GM21786 (cell line): Measurements from ENCODE around the gene DIAPH3.
A peak's percentile ranks its signal among the peaks of the same experiment; 100 is the strongest.

Experiments
- ATAC-seq: cut with Tn5 transposase; IDR thresholded peaks from one replicate; pipeline ENCODE4 v1.9.1; 2021; ENCODE audit not compliant: unreplicated experiment

The DIAPH3 gene

DNA sequence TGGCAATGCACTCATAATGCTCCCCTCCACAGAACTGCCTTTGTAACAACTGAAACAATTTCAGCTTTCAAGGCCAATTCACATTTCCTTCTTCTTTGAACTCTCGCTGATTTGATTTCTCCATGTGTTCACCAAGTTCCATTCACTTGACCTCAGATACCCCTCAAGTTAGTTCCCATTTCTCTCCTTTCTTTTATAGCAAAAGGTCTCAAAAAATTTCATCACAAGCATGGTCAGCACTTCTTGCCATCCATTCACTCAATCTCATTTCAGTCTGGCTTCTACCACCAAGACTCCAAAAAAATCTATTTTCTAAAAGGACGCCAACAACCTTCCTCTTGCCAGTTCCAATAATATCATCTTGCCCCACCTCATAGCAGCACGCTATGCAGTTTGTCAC, 135.7 kb downstream of the DIAPH3 start:
- no peak for ATAC-seq

DNA sequence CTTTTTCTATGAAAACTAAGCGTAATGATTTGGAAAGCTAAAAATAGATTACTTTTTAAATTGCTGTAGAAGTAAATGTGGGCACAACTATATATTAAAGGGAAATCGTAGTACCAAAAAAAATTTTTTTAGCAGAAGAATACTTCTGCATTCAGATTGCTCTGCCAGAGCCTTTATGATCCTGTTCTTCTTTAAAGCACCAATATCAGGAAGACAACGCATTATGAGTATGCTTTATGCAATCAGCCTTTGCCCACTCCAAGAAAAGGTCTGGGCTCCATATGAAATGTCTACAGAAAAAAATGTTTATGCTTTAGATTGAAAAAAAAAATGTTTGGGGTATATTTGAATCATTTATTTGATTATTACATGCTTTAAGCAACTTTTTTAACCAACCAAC, 137.4 kb downstream of the DIAPH3 start:
- ATAC-seq, result no peak

DNA sequence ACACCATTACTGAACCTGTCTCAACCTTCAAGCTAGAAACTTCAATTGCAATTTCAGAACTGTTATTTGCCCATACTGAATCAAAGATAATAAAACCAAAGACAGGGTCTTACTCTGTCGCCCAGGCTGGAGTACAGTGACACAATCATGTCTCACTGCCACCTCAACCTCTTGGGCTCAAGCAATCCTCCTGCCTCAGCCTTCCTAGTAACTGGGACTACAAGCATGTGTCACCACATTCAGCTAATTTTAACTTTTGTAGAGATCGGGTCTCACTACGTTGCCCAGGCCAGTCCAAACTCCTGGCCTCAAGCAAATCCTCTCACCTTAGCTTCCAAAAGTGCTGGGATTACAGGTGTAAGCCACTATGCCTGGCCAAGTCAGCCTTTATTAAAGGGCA, 143.4 kb downstream of the DIAPH3 start:
- no peak for ATAC-seq

DNA sequence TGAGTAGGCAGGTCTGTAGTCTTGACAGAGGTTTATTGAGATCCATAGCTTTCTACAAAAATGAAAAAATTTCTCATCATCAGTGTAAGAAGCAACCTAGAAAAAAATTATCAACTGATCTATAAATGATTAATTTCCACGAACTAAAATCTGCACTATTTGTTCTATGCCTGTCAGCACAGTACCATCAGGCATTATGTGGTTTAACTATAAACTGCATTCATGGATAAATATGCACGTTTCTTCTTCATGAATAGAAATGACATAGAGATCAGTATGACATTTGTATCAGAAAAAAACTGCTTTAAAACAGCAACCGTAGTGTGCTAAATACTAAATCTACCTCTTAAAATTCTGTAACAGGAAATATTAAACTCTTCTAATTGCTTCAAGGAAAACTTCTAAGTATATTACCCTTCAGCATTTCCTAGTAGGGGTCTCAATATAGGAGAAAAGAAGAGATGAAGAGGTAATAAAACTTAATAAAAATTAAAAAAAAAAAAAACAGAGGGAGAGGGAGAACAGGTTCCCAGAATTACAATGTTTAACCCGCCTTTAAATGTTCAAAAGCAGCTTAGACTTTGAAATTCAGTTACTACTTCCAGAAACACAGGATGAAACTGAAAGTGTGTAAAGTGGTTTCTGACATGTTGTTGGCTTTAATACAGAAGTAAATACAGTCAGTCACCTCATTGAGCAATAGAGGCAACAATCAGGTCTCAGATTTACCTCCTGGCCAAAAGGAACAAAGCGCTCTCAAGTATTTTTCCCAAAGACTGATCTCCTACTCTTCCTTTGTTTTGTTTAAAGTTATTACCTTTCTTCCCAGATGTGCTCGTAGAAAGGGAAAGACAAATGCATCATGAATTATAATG, 144.4 kb downstream of the DIAPH3 start:
- ATAC-seq, result peak; percentile 80

DNA sequence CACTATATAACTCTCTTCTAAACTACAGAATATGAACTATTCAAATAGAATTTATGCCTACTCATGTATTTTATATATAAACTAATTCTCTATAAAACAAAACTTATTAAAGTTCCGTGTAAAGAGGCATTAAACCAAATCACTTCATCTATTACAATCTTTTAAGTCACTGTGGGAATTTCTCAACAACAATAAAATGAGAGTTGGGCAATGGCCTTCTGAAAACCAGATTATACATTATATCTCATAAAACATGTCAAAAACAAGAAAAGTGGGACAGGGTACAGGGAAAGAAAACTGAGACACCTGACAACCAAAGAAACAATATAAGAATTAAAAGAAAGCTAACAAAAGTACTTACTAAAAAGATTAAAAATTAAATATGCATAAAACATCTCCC, 145.2 kb downstream of the DIAPH3 start:
- ATAC-seq, result no peak

DNA sequence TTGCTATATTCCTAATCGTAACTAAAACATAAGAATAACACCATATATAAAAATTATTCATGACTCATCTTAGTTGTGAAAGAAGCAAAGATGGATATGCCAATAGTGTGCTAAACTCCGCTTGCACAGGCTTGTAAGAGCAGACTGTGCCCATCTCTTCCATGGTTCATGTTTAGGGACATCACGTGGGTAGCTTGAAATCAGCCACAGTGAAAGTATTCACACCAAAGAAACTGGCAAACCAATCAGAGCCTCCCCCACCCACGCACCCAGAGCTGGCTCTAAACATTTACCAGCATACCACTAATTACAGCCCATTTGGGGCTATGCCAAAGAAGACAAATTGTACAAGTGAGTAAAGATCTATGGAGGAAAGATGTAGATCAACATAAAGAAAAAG, 147.5 kb downstream of the DIAPH3 start:
- no peak for ATAC-seq

DNA sequence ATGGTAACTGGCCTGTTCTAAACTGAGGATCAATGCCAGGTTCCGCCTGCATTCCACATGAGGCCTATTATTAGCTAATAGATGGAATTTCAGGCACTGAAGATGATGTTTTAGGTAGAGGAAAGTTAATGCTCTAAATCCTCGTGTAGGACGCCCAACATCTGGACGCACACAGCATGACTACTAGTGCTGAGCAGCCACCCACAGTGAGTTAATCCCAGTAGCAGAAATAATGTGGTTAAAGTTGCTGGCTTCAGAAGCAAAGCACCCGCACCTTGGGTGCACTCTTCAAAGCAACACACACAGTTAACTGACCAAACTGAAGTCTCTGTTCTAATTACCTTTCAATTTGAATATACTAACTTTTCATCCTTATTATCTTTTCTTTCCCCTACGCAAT, 150.6 kb downstream of the DIAPH3 start:
- ATAC-seq, result no peak

DNA sequence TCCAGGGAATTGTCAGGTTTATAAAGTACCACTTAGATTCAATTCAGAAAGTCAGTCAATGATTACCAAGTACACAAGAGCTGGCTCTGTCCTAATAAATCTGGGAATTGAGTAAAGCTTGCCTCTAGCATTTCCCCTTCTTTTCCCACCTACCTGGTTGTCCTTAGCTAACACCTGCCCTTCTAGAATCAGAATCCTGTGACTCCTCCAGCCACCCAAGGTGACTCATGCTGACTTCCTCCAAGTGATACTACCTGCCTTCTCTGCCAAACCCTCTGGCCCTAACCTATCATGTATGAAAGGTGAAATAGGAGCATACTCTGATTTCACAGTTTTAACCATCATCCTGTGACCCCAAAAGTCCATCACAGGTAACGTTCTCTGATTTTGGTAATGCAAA, 151.2 kb downstream of the DIAPH3 start:
- ATAC-seq, result no peak

DNA sequence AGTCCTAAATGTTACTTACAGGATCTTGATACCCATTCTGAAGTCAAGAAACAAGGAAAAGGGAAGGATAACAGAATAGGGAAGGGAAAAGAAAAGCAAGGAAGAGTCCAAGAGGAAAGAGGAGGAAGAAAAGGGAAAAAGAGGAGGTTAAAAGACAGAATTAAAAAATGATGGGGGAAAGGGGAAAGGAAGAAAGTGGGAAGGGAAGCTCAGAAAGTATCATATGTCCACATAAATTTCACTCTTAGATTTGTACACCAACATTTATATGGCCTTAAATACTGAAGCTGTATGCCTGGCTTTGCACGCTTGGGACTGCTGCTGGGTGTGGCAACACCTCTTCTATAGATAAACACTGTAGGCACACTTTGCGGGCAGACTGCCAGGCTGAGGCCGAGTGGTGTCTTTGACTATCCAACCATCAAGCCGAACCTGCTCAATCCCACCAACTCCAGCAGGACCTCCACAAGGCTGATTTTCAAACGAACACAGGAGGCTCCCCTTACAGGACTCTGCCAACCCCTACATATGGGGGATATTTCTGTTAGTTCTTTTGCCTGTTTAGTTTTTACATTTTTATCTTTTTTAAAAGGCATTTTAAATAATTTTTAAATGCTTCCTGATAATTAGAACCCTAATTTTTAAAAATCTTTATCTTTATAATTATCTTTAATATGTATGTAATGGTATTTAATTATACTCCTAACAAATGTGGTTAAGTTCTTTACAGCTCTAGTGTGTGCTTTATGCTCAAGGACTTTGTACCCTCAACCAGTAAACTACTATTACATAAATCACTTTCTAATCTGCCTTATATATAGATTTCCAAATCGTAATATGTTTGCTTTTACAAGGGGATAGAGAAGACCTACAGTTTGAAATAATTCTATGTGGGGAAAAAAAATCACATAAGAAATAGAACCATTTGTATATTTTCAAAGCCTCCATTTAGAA, 154.2 kb downstream of the DIAPH3 start:
- no peak for ATAC-seq

DNA sequence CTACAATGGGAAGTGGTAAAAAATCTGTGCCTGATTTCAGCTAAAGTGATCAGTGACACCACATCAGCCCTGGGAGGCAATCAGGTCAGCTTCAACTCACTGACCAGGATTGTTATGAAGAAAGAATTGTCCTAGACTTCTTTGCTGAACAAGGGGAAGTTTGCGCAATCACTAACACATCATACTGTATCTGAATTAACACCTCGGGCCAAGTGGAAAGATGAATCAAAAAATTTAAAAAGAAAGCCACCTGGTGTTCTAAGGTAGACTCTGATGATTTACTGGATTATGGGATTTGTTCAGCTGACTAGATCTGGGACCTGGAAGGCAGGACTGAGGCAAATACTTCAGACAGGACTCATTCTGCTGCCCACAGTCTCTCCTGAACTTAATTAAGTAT, 161.8 kb downstream of the DIAPH3 start:
- ATAC-seq, result no peak

DNA sequence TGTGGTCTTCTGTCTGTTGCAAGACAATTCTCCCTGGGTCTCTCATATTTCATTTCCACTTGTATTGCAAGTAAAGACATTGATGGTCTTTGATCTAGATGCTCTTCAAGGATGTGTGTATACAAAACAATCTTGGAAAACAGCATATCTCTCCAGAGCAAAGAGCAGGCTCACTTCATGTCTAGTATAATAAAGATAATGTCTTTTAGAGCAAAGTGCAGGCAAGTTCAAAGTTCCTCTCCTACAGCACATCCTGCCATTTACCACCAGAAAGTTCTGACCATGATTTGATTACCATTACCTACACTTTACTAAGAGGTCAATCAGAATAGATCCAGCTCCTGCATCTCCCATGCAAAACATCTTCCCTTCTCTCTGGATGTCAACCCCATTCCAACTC, 162.8 kb downstream of the DIAPH3 start:
- ATAC-seq, result no peak

DNA sequence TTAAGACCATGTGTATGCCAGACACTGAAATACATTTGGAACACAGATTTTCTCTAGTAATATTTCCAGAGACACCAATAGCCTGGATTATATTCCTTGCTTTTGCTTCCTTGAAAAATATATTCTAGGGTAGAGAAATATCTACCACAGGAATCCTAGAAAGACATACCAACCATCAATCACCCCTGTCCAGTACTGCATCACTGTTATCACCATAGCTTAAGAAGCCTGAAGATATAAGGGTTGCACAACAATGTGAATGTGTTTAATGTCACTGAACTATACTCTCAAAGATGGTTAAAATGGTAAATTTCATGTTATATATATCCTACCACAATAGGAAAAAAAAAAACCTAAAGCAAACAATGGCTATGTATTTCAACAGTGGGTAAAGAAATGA, 163.6 kb downstream of the DIAPH3 start:
- no peak for ATAC-seq

DNA sequence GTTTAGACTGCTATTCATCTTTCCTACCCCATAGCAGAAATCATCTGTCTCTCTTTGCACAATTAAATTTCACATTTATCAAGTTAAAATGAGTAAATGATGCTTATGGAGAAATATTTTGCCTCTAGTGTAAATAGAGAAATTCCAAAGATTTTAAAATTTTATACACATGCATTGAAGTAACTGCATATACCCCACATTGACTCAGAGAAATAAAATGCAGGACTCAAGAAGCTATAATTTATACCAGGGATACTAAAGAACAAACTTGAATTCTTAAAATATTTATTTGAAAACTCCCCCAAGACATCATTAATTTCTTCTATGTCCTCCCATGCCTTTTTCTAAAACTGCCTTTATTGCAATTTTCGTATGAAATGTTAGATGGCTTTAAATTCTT, 165.8 kb downstream of the DIAPH3 start:
- no peak for ATAC-seq

DNA sequence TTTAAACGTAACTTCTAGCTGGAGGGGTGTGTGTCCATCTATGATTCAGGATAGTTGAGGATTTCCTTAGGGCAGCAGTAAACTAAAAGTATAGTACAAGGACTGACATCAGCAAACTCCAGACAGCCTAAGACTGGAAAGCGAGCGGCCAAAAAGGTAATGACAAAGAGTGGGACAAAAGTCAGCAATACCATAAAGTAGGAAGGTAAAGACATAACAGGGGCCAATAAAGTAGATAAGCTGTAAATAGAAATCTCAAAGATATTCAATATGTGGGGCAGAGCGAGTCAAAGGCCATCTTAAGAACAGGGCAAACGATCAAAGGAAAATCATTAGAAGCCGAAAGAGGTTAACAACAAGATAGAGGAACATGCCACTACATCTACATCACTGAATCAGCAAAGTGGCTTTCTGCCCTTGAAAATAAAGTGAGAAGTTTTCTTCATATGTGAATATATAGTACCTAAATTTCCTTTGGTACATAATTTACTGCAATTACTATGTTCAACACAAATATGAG, 167.2 kb downstream of the DIAPH3 start:
- no peak for ATAC-seq

DNA sequence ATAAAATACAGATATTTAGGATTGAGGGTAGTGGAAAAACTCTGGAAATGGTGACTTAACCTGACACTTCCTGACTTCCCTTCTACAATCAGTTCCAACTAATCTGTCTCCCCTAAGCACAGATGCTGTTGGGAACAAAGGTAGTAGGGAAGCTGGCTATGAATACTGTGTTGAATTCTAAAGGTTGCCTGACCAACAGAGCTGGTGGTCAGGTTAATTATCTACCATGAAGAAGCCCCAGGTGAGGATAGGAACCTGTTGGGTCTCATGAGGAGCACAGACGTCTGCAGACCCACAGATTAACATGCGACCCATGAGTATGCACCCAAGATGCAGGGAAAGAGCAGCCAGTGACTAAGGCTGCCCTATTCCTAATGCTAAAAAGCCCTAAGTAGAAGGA, 172.3 kb downstream of the DIAPH3 start:
- ATAC-seq, result no peak

DNA sequence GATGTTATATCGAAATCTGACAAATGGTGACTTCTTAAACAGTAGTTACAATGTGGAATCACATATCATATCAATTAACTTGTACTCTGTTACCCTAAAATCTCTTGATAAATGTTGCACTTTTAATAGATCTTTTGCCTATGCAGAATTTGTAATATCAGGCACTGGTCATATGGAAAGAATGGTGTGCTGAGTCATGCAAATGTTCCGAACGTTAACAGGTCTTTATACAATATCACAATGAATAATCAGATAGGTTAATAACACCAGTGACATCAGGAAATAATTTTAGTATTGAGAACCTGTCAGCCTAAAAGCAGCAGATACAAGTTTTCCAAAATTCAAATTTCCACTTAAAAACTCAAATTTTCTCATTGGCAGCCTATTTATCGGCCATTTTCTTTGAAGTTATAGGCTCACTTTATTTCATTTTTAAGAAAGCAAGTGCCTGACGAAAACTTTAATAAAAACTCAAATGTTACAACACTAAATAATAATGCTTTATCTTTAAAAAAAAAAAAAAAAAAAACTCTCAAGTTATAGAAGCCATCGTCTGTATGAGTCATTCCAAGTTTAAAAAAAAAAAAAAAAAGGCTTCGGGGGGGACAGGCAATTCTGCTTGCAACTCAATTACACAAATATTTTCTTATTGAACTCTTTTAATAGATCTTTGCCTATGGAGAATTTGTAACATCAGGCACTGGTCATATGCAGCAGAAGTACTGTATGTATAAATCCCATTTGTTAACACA, 180.9 kb downstream of the DIAPH3 start:
- ATAC-seq, result no peak

DNA sequence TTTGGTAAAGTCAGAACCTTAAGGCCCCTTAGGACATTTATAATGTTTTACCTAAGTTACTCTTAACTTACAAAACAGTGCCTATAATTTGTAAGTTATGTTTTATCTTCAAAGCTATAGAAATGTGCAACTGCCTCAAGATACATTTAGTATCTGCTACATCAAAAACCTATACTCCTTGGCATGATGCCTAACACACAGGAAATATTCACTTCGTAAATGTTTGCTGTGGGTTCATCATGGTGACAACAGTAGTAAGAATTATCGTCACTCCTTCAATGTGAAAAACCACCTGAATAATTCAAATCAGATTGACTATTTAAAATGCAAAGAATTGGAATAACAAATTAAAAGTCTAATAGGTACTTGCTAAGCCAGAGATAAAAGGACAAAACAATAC, 184.1 kb downstream of the DIAPH3 start:
- ATAC-seq, result no peak

DNA sequence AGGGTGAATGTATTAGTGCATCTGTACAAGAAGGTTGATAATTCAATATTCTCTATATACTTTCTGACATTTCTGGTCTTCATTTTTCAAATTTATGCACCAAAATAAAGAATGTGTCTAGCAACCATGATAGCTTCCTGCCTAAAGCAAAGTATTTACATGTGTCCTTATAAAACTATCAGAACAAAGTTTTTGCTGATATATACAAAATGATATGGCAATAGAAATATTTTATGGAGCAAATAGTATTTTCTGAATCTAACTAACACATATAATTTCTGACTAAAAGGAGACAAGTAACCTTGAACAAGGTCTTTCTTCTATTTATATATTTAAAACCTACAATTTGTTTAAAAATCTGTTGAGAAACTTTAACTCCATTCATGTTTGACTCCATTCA, 184.9 kb downstream of the DIAPH3 start:
- ATAC-seq, result no peak

DNA sequence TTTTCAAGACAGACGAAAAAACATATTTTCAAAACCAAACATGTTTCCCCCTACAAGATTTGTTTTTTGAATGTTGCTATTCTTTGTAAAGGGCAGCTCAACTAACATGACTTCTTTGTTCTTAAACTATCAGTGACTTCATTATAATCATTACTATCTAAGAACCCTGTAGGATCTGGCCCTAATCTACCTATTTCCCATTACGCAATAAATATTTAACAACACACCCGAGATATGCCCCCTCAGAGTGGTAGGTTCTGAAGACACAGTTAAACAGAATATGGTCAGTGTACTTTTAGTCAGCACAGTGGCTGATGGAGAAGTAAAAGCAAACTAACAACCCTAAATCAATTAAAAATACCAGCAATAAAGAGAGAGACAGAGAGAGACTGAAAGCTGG, 186.9 kb downstream of the DIAPH3 start:
- no peak for ATAC-seq

DNA sequence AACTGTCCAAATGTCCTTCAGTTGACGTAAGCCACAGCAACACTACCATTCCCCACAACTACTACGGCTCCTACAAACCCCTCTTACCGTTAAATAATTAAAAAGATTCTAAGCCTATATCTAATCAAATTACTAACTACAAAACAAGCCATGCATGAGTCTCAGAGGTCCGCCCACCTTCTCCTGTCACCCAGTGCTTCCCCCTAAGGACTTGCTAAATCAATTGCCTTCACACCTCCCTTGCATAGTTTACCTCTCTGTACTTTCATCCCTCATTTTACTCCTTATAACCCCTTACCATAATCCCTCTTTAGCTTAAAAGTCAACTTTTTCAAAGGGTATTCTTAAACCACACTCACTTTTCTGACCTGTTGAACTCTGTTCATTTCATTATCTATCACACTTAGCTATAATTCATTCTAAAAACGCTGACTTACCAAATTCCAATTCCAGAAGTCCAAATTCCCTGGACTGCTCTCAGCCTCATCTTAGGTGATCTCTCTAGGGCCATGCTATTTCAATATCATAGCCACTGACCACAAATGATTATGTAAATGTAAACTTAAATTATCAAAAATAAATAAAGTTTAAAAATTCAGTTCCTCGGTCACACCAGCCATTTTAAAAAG, 187.8 kb downstream of the DIAPH3 start:
- no peak for ATAC-seq

DNA sequence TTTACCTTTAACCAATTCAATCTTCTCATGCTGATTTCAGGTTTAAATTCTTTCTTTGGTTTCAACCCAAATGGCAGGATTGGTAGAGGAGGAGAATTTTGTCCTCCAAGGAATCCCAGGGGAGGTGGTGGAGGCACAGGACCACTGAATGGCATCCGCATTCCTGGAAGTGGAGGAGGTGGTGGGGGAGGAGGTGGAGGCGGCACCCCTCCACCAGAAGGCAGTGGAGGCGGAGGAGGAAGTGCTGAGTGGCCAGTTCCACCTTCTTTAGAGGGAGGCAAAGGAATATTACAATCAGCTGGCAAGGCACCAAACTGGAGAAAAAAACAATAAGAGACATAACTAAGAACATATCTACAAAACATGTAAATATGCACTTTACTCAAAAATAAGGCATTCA, 192.9 kb downstream of the DIAPH3 start:
- no peak for ATAC-seq
